GM11168 (cell line): ENCODE data around the gene DACH2.

Source experiments
- in situ Hi-C: fragments of 300-500 bp; cut with MboI; formaldehyde crosslinking; loops from one replicate; pipeline ENCODE4 v1.12.0; 2022; ENCODE audit warnings: low sequenced_read_pairs; ENCODE audit not compliant: unreplicated experiment

Gene DACH2

DNA sequence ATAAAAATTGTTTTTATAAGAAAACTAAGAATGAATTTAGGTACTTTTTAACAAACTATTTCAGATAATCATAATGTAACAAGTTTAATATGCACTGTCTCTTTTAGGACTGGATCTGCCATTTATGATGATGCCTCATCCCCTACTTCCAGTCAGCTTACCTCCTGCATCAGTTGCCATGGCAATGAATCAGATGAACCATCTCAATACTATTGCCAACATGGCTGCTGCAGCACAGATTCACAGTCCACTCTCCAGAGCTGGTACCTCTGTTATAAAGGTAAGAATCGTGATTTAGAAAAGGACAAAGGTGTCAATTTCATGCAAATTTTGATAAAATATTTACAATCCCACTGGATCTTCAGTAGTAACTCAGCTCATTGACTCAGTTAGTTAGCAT lies 566.2 kb downstream of the DACH2 start:
- in situ Hi-C loops = no loop called here

DNA sequence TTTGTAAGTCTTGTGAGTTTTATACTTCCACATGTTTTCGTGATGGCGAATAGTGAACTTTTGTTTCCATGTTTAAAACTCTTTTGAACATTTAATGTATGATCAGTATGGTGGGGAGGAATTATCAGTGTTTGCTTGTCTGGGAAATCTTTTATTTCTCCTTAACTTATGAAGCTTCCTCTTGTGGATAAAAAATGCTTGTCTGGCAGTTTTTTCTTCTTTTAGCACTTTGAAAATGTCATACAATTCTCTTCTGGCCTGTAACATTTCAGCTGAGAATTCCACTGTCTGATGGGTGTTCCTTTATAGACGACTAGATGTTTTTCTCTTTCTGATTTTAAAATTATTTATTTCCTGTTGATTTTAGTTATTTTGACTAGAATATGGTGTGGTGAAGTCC lies 576.0 kb downstream of the DACH2 start:
- in situ Hi-C loops = no loop called here

DNA sequence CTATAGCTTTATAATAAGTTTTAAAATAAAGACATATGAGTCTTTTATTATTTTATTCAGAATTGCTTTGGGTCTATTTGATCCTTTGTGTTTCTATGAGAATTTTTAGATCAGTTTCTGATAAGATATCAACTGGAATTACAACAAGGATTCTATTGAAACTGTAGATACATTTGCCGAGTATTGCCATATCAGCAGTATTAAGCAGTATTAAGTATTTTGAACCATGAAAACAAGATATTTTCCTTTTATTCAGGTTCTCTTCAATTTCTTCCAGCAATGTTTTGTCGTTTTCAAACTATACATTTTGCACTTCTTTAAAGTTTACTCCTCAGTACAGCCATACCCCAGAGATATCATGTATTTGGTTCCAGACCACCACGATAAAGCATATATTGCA lies 598.8 kb downstream of the DACH2 start:
- in situ Hi-C loops = no loop called here

DNA sequence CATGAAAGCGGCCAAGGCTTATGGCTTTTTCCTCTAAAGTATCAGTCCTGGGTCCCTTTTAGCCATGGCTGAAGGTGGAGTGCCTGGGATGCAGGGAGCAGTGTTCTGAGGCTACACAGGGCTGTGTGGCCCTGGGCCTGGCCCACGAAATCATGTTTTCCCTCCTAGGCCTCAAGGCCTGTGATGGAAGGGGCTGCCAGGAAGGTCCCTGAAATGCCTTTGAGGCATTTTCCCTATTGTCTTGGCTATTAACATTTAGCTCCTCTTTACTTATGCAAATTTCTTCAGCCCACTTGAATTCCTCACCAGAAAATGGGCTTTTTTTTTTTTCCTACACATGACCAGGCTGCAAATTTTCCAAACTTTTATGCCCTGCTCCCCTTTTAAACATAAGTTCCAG lies 657.0 kb downstream of the DACH2 start:
- in situ Hi-C loops = no loop called here

DNA sequence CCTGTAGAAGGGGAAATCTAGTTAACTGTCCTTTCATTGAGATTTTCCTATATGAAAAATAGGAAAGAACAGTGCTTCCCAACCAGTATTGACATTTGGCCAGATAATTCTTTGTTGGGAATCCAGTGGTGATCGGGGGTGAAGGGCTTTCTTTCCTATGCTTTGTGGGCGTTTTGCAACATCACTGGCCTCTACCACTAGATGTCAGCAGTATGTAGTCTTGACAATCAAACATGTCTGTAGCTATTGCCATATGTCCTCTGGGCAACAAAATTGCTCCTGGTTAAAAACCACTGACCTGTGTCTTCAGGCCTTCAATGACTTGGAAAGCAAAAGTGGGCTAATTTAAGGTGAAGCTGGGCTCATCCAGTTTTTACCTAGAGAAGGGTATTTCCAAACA lies 658.5 kb downstream of the DACH2 start:
- in situ Hi-C loops = no loop called here

DNA sequence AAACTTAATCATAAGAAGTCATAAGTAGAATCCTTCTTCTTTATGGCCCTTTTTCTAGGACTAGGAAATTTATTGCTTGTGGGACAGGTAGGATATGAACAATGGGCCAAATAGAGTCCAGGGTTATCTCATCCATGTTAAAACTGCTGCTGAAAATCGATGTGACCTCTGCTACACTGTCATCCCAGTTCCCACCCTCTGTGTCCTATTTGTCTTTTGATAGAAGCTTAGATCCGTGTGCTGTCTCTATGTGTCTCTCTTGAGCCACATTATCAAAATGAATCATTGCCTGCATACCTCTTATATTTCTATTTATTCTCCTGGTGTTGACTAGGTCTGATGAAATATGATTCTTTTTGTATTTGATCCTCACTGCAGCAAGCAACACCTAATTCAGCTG lies 661.4 kb downstream of the DACH2 start:
- in situ Hi-C loops = no loop called here

DNA sequence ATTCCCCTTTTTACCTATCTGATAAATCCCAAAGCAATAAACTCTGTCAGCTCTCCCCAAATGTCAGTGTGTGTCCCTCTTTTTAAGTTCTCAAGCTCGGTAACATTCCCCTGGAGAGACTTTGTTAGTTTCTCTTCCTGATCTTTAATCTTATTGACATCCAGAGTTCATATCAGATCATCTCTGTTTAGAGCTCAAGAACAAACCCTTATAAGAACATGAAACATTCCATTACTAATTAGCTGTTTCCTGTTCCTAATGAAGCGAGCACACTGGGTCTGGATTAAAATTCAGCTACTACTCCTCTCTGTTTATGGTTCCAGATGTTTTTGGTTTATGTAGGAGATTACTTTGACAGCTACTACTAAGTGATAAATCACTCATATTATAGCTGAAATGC lies 681.5 kb downstream of the DACH2 start:
- in situ Hi-C loops = no loop called here

DNA sequence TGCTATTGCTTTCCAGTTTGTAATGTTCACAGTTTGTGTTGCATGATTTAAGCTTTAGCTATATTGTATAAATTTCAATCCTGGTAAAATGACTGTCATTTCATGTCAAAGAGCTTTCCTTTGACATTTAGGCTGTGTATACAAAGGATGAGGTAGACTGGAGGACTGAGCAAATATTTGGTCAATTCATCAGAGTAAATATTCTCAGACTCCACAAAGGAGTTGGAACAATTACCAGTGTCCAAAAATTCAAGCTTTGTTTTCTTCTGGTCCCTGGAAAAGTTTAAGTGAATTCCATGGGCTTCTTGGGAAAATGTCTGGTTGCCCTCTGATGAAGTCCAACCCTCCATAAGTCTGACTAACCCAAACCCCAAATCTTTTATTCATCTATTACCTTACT lies 682.4 kb downstream of the DACH2 start:
- in situ Hi-C loops = no loop called here

DNA sequence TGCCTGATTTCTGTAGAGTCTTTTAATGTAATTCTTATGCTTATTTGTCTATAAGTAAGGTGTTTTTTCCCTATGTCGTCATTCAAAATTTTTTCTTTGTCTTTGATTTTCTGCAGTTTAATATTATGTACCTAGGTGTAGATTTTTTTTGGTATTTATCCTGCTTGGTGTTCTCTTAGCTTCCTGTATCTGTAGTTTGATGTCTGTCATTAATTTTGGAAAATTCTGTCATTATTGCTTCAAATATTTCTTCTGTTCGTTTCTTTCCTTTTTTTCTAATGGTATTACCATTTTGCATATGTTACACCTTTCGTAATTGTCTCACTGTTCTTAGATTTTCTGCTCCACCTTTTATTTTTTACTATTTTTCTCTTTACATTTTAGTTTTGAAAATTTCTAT lies 696.9 kb downstream of the DACH2 start:
- in situ Hi-C loops = no loop called here
